WI38 (cell line): Measurements from ENCODE around the gene CES3.

Experiments used
- H3K4me3 ChIP-seq: 2 replicates; pipeline ENCODE4 v1.5.1; 2011; ENCODE audit warnings: low read depth, mild to moderate bottlenecking, control low read depth, low read length
- CTCF ChIP-seq: IDR thresholded peaks from 2 replicates; pipeline ENCODE4 v1.5.1; 2012; ENCODE audit warnings: low read depth, mild to moderate bottlenecking, control low read depth, low read length

CES3 gene

DNA sequence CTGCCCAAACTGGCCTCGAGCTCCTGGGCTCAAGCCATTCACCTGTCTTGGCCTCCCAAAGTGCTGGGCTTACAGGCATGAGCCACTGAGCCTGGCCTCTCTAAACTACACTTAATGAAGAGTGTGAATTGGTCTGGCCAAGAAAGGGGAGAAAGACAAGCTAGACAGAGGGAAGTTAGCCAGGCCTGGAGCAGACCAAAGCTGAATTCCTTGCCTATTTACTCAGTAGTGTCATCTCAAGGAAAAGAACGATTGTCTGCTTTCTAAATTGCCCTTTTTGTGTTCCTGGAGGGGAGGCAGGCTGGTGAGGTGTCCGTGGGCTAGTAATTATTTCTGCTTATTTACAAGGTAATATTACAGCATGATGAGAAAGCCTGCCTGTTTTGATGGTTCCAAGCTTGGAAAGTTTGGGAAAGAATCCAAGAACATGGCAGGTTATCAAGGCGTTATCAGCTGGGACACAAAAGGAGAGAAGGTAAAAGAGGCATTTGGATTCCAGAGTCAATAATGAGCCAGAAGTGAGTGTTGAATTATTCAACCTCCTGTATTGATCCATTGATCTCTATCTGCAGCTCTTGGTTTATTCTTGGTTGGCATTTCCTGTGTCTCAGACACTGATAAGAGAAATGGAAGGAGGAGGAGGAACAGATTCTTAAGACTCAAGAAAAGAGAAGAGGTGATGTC, 61.6 kb downstream of the CES3 start:
- no peak overlapping the region for H3K4me3 ChIP-seq
- no peak for TF ChIP-seq CTCF

- H3K4me3 ChIP-seq = no peak overlapping the region
- TF ChIP-seq CTCF = no peak
Observed at GRCh38 chr16:67023689-67024088, 62.6 kb downstream of the CES3 start.
